Measurements from ENCODE around the gene LDLRAD3.
A peak's percentile ranks its signal among the peaks of the same experiment; 100 is the strongest.

The LDLRAD3 gene

DNA sequence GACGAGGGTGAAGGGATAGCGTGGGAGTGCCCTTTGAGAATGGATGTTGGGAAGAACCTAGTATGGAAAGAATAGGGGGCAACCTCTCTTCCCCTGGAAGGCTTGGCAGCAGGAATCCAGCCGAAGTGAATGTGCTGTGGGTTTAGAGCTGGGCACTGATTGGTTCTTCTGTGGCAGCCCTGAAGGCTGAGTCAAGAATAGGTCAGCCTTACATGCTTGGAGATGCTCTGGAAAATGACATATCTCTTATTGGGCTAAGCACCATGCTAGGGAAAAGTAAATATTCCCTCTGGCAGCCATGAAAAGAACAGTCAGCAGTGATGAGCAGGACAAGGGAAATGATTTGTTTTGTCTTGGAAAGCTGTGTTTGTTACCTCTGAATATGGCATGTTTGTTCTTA is 195.9 kb downstream of the LDLRAD3 start:
- no peak overlapping the region for H3K27ac ChIP-seq (ENCODE audit: low read depth, low read length)
- peaks cover 20% of the 10 kb centered on the region for H3K4me1 ChIP-seq (ENCODE audit: control insufficient read depth, insufficient read depth, low read length)
- no peak overlapping the region for H3K9ac ChIP-seq (ENCODE audit: low read depth, low read length)
- no peaks in the 10 kb centered on the region for H3K27me3 ChIP-seq (ENCODE audit: control insufficient read depth, insufficient read depth, low read length)
- no peaks in the 10 kb centered on the region; the same call in 1 of the 2 replicates for H3K36me3 ChIP-seq (ENCODE audit: control insufficient read depth, insufficient read depth, low read length)
- H3K4me3 ChIP-seq (ENCODE audit: low read depth, low read length), result no peak overlapping the region
- H3K9me3 ChIP-seq (ENCODE audit: control insufficient read depth, insufficient read depth, low read length), result peaks cover 6% of the 10 kb centered on the region

DNA sequence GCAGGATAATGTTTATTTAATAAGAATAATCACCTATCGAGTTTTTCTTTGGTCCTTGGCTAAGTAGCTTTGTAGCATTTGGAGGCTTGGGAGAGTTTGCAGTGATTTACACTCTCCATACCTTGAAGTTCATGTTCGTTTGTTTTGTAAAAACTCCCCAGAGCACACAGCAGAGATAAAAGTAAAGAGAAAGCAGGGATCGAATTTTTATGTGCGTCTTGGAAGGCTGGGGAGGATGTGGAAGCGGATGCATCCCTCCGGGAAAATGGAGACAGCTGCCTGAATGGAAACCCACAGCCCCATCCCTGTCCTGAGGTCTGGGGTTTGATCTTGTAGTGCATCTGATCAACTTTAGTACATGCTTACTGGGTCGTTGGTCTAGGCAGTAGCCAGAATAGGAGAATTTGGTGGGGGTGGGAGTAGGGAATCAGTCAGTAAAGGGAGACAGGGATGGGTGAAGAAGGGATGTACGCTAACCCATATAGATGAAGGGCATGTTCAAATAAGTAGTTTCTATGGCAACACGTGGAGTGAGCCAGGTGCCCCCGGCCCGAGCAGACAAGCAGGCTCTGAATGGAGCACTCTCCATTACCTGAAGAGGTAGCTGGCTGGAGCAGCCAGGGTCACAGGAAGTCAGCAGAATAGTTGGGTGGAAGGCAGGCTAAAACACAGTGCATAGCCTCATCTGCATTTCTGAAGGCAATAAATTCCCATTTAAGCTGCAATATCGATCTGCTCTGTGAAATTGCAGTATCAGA is 197.5 kb downstream of the LDLRAD3 start:
- H3K4me1 ChIP-seq (ENCODE audit: control insufficient read depth, insufficient read depth, low read length), result peaks cover 20% of the 10 kb centered on the region
- peaks cover 6% of the 10 kb centered on the region for H3K9me3 ChIP-seq (ENCODE audit: control insufficient read depth, insufficient read depth, low read length)
- H3K4me3 ChIP-seq (ENCODE audit: low read depth, low read length), result no peak overlapping the region
- H3K27ac ChIP-seq (ENCODE audit: low read depth, low read length), result no peak overlapping the region
- no peaks in the 10 kb centered on the region for H3K27me3 ChIP-seq (ENCODE audit: control insufficient read depth, insufficient read depth, low read length)
- no peaks in the 10 kb centered on the region; the same call in 1 of the 2 replicates for H3K36me3 ChIP-seq (ENCODE audit: control insufficient read depth, insufficient read depth, low read length)
- H3K9ac ChIP-seq (ENCODE audit: low read depth, low read length), result no peak overlapping the region

DNA sequence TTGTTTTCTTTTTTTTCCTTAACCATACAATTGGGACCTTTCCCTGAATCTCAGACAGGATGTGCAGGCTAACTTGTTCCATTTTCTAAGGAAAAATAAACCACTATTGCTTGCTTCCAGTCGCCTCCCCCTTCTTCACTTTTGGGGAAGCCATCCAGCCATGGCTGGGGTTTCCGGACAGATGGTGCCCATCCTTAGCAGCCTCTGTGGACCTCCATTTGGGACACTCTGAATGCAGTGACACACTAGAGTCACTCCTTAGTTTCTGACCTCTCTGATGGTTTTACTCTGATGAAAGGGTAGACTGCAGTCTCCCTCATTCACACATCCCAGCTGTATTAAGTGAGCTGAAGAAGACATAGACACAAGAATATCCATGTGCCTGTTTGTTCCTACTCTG is 198.1 kb downstream of the LDLRAD3 start:
- Histone ChIP-seq H3K9me3 (ENCODE audit: control insufficient read depth, insufficient read depth, low read length) (peaks cover 6% of the 10 kb centered on the region), H3K27me3 (ENCODE audit: control insufficient read depth, insufficient read depth, low read length) (no peaks in the 10 kb centered on the region), H3K36me3 (ENCODE audit: control insufficient read depth, insufficient read depth, low read length) (no peaks in the 10 kb centered on the region; the same call in 1 of the 2 replicates), H3K4me1 (ENCODE audit: control insufficient read depth, insufficient read depth, low read length) (peaks cover 20% of the 10 kb centered on the region), H3K4me3 (ENCODE audit: low read depth, low read length) (no peak overlapping the region), H3K9ac (ENCODE audit: low read depth, low read length) (no peak overlapping the region), H3K27ac (ENCODE audit: low read depth, low read length) (no peak overlapping the region)

DNA sequence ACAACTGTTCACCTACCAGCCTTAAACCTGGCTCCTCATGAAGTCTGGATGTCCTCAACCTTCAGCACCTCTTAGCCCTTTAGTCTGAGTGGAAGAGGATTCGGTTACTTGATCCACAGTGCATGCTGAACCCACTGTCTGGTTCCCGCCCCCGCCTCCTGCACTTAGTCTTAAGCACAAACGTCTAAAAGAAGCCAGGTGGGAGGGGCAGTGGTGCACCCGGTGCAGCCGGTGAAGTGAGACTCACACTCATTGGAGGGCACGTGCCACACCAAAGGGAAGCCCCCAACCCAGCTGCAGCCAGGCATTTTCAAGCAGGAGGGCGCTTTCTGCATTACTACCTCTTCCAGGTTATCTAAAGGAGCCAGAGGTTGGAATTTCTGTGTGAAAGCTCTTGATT is 198.6 kb downstream of the LDLRAD3 start:
- H3K36me3 ChIP-seq (ENCODE audit: control insufficient read depth, insufficient read depth, low read length), result no peaks in the 10 kb centered on the region; the same call in 1 of the 2 replicates
- no peaks in the 10 kb centered on the region for H3K27me3 ChIP-seq (ENCODE audit: control insufficient read depth, insufficient read depth, low read length)
- H3K9ac ChIP-seq (ENCODE audit: low read depth, low read length), result no peak overlapping the region
- H3K9me3 ChIP-seq (ENCODE audit: control insufficient read depth, insufficient read depth, low read length), result peaks cover 6% of the 10 kb centered on the region
- H3K4me3 ChIP-seq (ENCODE audit: low read depth, low read length), result no peak overlapping the region
- H3K4me1 ChIP-seq (ENCODE audit: control insufficient read depth, insufficient read depth, low read length), result peaks cover 20% of the 10 kb centered on the region
- no peak overlapping the region for H3K27ac ChIP-seq (ENCODE audit: low read depth, low read length)

DNA sequence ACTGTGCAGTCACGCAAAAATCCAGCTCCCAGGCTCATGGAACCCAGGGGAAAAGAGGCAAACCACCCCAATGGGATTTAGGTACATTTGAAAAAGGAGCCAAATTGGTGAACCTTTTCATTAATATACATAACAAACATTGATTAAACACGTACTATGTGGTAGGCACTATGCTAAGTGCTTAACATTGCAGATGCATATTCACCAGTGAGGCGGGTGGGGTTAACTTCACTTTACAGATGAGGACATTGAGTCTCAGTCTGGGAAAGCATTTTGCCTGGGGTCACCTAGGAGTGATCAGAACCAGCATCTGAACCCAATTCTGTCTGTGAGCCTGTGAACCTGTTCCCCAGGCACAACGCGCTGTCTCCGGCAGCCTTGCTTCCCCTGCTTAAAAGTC is 199.0 kb downstream of the LDLRAD3 start:
- no peak overlapping the region for H3K9ac ChIP-seq (ENCODE audit: low read depth, low read length)

DNA sequence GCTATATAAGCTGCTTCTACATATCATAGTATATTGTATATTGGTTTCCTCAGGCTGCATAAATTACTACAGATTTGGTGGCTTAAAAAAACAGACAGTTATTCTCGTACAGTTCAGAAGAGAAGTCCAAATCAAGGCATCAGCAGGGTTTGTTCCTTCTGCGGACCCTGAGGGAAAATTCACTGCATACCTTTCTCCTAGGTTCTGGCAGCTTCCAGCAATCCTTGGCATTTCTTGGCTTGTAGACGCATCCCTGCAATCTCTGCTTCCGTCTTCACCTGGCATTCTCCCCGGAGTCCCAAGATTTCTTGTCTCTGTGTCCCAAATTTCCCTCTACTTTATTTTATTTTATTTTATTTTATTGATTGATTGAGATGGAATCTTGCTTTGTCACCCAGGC is 202.6 kb downstream of the LDLRAD3 start:
- peaks cover 18% of the 10 kb centered on the region for H3K4me1 ChIP-seq (ENCODE audit: control insufficient read depth, insufficient read depth, low read length)
- H3K27me3 ChIP-seq (ENCODE audit: control insufficient read depth, insufficient read depth, low read length), result no peaks in the 10 kb centered on the region
- no peaks in the 10 kb centered on the region; the same call in 1 of the 2 replicates for H3K36me3 ChIP-seq (ENCODE audit: control insufficient read depth, insufficient read depth, low read length)
- peak overlapping the region; percentile 51 for H3K27ac ChIP-seq (ENCODE audit: low read depth, low read length)
- H3K9ac ChIP-seq (ENCODE audit: low read depth, low read length), result no peak overlapping the region
- H3K9me3 ChIP-seq (ENCODE audit: control insufficient read depth, insufficient read depth, low read length), result peaks cover 6% of the 10 kb centered on the region
- no peak overlapping the region for H3K4me3 ChIP-seq (ENCODE audit: low read depth, low read length)

More for the DNA sequence above, 199.0 kb downstream of the LDLRAD3 start:
- Histone ChIP-seq H3K4me3 (ENCODE audit: low read depth, low read length) (no peak overlapping the region), H3K9me3 (ENCODE audit: control insufficient read depth, insufficient read depth, low read length) (peaks cover 6% of the 10 kb centered on the region), H3K4me1 (ENCODE audit: control insufficient read depth, insufficient read depth, low read length) (peaks cover 20% of the 10 kb centered on the region), H3K27me3 (ENCODE audit: control insufficient read depth, insufficient read depth, low read length) (no peaks in the 10 kb centered on the region), H3K36me3 (ENCODE audit: control insufficient read depth, insufficient read depth, low read length) (no peaks in the 10 kb centered on the region; the same call in 1 of the 2 replicates), H3K27ac (ENCODE audit: low read depth, low read length) (no peak overlapping the region)

DNA sequence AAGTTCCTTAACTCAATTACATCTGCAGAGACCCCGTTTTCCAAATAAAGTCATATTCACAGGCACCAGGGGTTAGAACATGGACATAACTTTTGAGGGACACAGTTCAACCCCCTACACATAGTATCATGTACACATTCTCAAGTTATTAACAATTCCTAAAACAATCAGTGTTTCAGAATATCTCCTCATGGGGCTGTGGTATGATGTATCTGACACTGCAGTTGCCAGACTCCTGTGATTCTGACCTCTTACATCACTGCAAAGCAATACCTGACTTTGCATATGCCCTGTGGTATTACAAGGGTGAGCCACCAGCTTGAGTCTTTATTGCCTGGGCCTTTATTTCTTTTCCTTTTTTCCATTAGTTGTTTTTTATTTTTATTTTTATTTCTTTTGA is 203.6 kb downstream of the LDLRAD3 start:
- no peak overlapping the region for H3K9ac ChIP-seq (ENCODE audit: low read depth, low read length)
- H3K4me1 ChIP-seq (ENCODE audit: control insufficient read depth, insufficient read depth, low read length), result peaks cover 9% of the 10 kb centered on the region; the same call in 1 of the 2 replicates
- H3K27ac ChIP-seq (ENCODE audit: low read depth, low read length), result no peak overlapping the region
- H3K36me3 ChIP-seq (ENCODE audit: control insufficient read depth, insufficient read depth, low read length), result no peaks in the 10 kb centered on the region; the same call in 1 of the 2 replicates
- H3K4me3 ChIP-seq (ENCODE audit: low read depth, low read length), result no peak overlapping the region
- H3K27me3 ChIP-seq (ENCODE audit: control insufficient read depth, insufficient read depth, low read length), result no peaks in the 10 kb centered on the region
- H3K9me3 ChIP-seq (ENCODE audit: control insufficient read depth, insufficient read depth, low read length), result peaks cover 6% of the 10 kb centered on the region

DNA sequence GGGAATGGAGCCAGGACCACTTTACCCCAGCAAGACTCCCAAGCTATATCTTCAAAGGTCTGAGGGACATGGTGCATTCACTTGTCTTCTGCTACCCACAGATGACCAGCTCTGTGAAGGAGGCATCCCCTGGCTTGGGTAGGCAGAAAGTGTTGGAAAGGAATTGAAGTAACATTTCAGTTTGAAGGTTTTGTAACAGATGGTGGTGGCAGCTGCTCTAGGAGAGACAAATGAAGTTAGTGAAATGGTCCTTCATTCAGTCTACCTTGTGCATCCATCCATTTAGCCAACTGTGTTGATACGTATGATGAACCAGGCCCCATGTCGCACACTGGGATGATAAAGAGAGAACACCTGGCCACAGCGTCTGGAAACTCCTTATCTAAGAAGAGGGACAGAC is 204.8 kb downstream of the LDLRAD3 start:
- Histone ChIP-seq H3K36me3 (ENCODE audit: control insufficient read depth, insufficient read depth, low read length) (no peaks in the 10 kb centered on the region), H3K9ac (ENCODE audit: low read depth, low read length) (no peak overlapping the region), H3K9me3 (ENCODE audit: control insufficient read depth, insufficient read depth, low read length) (no peaks in the 10 kb centered on the region), H3K4me3 (ENCODE audit: low read depth, low read length) (no peak overlapping the region), H3K27me3 (ENCODE audit: control insufficient read depth, insufficient read depth, low read length) (no peaks in the 10 kb centered on the region), H3K27ac (ENCODE audit: low read depth, low read length) (no peak overlapping the region), H3K4me1 (ENCODE audit: control insufficient read depth, insufficient read depth, low read length) (peaks cover 13% of the 10 kb centered on the region)

DNA sequence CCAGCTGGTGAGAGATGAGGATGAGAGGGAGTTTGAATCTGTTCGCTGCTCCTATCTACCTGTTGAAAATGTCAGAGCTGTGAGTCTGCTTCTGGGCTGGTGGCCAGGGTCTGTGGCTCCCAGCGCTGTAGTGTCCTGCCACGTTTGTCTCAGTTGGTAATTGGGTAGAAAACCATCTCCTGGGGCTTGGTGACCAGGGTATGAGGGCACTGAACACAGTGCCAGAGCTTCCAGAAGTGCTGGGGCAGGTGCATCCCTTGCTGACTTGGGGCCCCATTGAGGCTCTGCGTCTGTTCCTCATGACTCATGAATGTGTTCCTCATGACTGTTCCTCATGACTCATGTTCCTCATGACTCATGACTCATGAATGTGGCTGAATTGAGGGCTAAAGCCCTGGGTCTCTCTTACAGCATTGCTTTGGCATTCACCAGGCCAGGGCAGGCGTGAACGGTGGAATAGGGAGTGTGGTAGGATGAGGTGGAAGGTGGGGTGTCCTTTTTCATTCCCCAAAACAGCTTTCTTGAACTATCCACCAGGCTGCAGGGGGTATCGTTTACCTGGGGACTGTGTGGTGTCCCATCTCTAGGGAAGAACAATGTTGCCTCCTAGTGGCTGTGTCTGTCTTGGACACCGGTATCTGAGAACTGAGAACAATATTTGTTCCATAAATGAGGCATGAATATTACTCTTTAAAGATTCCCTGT is 205.8 kb downstream of the LDLRAD3 start:
- H3K4me3 ChIP-seq (ENCODE audit: low read depth, low read length), result no peak overlapping the region
- H3K9ac ChIP-seq (ENCODE audit: low read depth, low read length), result no peak overlapping the region
- H3K27me3 ChIP-seq (ENCODE audit: control insufficient read depth, insufficient read depth, low read length), result no peaks in the 10 kb centered on the region
- no peaks in the 10 kb centered on the region for H3K9me3 ChIP-seq (ENCODE audit: control insufficient read depth, insufficient read depth, low read length)
- peaks cover 15% of the 10 kb centered on the region for H3K4me1 ChIP-seq (ENCODE audit: control insufficient read depth, insufficient read depth, low read length)
- H3K27ac ChIP-seq (ENCODE audit: low read depth, low read length), result peak overlapping the region; percentile 88
- H3K36me3 ChIP-seq (ENCODE audit: control insufficient read depth, insufficient read depth, low read length), result no peaks in the 10 kb centered on the region

DNA sequence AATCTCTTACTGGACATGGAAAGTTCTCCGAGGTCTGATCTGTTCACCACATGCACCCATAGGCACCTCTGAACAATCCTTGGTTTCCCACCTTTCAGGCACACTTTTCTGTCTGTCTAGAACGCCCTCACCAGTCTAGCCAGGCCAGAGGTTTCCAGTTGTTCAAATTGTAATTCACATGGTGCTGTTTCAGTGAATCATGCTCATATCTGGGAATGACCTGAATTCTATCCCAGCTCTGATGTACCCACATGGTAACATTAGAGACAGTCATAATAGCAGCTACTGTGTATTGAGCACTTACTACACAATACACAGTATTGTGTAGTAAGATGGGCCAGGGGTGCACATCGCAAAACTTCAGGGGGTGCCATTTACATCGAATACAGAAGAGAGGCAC is 207.1 kb downstream of the LDLRAD3 start:
- H3K4me1 ChIP-seq (ENCODE audit: control insufficient read depth, insufficient read depth, low read length), result peaks cover 17% of the 10 kb centered on the region
- no peaks in the 10 kb centered on the region for H3K27me3 ChIP-seq (ENCODE audit: control insufficient read depth, insufficient read depth, low read length)
- no peak overlapping the region for H3K27ac ChIP-seq (ENCODE audit: low read depth, low read length)
- H3K36me3 ChIP-seq (ENCODE audit: control insufficient read depth, insufficient read depth, low read length), result no peaks in the 10 kb centered on the region
- no peaks in the 10 kb centered on the region for H3K9me3 ChIP-seq (ENCODE audit: control insufficient read depth, insufficient read depth, low read length)
- H3K4me3 ChIP-seq (ENCODE audit: low read depth, low read length), result no peak overlapping the region
- no peak overlapping the region for H3K9ac ChIP-seq (ENCODE audit: low read depth, low read length)

DNA sequence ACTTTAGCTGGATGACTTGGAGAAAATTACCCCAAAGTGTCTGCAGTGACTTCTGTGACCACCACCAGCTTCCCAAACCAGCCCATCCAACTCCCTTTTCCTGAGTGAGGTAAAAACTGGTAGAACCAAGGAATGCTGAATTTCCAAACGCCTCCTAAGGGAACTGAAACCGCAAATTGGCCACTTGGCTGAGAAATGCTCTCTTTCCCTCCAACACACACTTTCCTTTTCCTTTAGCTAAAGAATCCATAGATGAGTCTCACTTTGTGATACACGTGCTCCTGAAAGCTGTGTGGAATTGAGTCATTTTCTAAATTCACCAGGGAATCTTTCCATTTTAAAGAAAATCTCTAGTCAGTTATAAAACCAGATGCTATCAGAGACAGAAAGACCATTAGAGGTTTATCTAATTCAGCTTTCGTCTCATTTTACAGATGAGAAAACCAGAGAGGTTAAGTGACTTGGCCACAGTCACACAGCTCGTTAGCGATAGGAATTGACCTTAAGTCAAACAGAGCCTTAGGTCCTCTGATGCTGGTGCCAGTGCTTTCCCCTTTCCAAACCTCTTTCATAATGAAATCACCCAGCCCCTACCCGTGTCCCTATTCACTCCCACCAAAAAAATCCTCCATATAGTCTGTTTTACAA is 208.2 kb downstream of the LDLRAD3 start:
- peaks cover 17% of the 10 kb centered on the region for H3K4me1 ChIP-seq (ENCODE audit: control insufficient read depth, insufficient read depth, low read length)
- H3K36me3 ChIP-seq (ENCODE audit: control insufficient read depth, insufficient read depth, low read length), result no peaks in the 10 kb centered on the region
- no peak overlapping the region for H3K9ac ChIP-seq (ENCODE audit: low read depth, low read length)
- H3K4me3 ChIP-seq (ENCODE audit: low read depth, low read length), result no peak overlapping the region
- H3K27me3 ChIP-seq (ENCODE audit: control insufficient read depth, insufficient read depth, low read length), result no peaks in the 10 kb centered on the region
- H3K9me3 ChIP-seq (ENCODE audit: control insufficient read depth, insufficient read depth, low read length), result no peaks in the 10 kb centered on the region
- no peak overlapping the region for H3K27ac ChIP-seq (ENCODE audit: low read depth, low read length)
